PC-9 (cell line): Measurements from ENCODE around the gene CDC42BPA. TPM values are rescaled to one million over a fixed set of nuclear protein-coding genes. Genes with fewer than 3 reads are reported as not detected.
"Not testable (repeated sequence)": the region's sequence is repeated elsewhere in the genome, so short reads cannot be mapped to it uniquely, and the experiment has no call there.

ENCODE experiments used
- BruUV-seq: library from RNA; stranded (reverse); fragments of 400-500 nt; replicated peaks from 2 replicates; lab custom pipeline; 2021; lab: Mats Ljungman, UMichigan
- CTCF ChIA-PET: fragments of 300-600 bp; sonication (Branson Sonifier 250); formaldehyde crosslinking; loops from one replicate; lab custom pipeline; 2022; ENCODE audit warnings: antibody characterized with exemption; lab: Charles Lee
- POLR2A ChIA-PET: fragments of 300-600 bp; sonication (Branson Sonifier 250); formaldehyde crosslinking; loops from one replicate; lab custom pipeline; 2022; ENCODE audit warnings: antibody characterized with exemption; ENCODE audit not compliant: unreplicated experiment; lab: Charles Lee
- DNase-seq, 2 experiments: peaks; one replicate each; pipeline versions ENCODE4 v3.0.0 to v3.0.0-alpha.2; 2015 to 2022; ENCODE audit warnings: mixed read lengths in 1 of 2
- H2AFZ ChIP-seq: fragments of 200-600 bp; sonication (generic); 2 replicates; pipeline ENCODE4 v1.8.1; 2017; ENCODE audit warnings: antibody characterized with exemption
- H3F3A ChIP-seq: fragments of 200-600 bp; sonication (generic); 2 replicates; pipeline ENCODE4 v1.8.1; 2017; ENCODE audit warnings: antibody characterized with exemption, mild to moderate bottlenecking, low read depth; ENCODE audit not compliant: insufficient read depth
- H3K27ac ChIP-seq: fragments of 200-600 bp; sonication (generic); 2 replicates; pipeline ENCODE4 v1.6.1; 2016; ENCODE audit warnings: mixed run types
- H3K27me3 ChIP-seq: fragments of 200-600 bp; sonication (generic); 2 replicates; pipeline ENCODE4 v1.6.1; 2016; ENCODE audit warnings: low read depth, mixed run types; ENCODE audit not compliant: insufficient read depth
- H3K36me3 ChIP-seq: fragments of 200-600 bp; sonication (generic); 2 replicates; pipeline ENCODE4 v1.6.1; 2016; ENCODE audit warnings: low read depth, mixed run types
- H3K4me1 ChIP-seq: fragments of 200-600 bp; sonication (generic); replicated peaks from 2 replicates; pipeline ENCODE4 v1.6.1; 2016; ENCODE audit warnings: mixed run types; ENCODE audit not compliant: insufficient read depth
- H3K4me2 ChIP-seq: fragments of 200-600 bp; sonication (generic); 2 replicates; pipeline ENCODE4 v1.6.1; 2017; ENCODE audit warnings: mixed run types
- H3K4me3 ChIP-seq: fragments of 200-600 bp; sonication (generic); 2 replicates; pipeline ENCODE4 v1.6.1; 2016; ENCODE audit warnings: mixed run types
- H3K79me2 ChIP-seq: fragments of 200-600 bp; sonication (generic); 2 replicates; pipeline ENCODE4 v1.6.1; 2017; ENCODE audit warnings: low read depth, mixed run types
- H3K9me2 ChIP-seq: fragments of 200-600 bp; sonication (generic); 2 replicates; pipeline ENCODE4 v1.8.1; 2017; ENCODE audit warnings: mild to moderate bottlenecking; ENCODE audit not compliant: insufficient read depth
- H3K9me3 ChIP-seq: fragments of 200-600 bp; sonication (generic); 2 replicates; pipeline ENCODE4 v1.8.1; 2016; ENCODE audit warnings: low read depth; ENCODE audit not compliant: insufficient read depth
- H4K20me1 ChIP-seq: fragments of 200-600 bp; sonication (generic); 2 replicates; pipeline ENCODE4 v1.8.1; 2017; ENCODE audit not compliant: insufficient read depth
- CTCF ChIP-seq: fragments of 200-600 bp; sonication (generic); conservative IDR thresholded peaks from 2 replicates; pipeline ENCODE4 v1.6.1; 2017; ENCODE audit warnings: mixed run types, antibody characterized with exemption, mild to moderate bottlenecking, moderate library complexity
- EZH2 ChIP-seq: fragments of 200-600 bp; sonication (generic); IDR thresholded peaks from 2 replicates; pipeline ENCODE4 v1.8.0; 2017; ENCODE audit warnings: antibody characterized with exemption, low read depth
- intact Hi-C: fragments of 100-400 bp; cut with micrococcal nuclease; formaldehyde crosslinking; loops from one replicate; pipeline ENCODE4 v1.10.0; 2022; ENCODE audit not compliant: unreplicated experiment
- total RNA-seq: library from RNA; stranded (reverse); gene quantifications from 2 replicates; pipeline ENCODE4 v1.2.3, GENCODE V29; 2021

Gene CDC42BPA
- total RNA-seq, 1 experiment from 2014 or later, result 47.5 TPM

GRCh38 chr1:227242811-227243682 lies 75.2 kb downstream of the CDC42BPA start:
- Histone ChIP-seq H4K20me1 (no peaks in the 10 kb centered on the region), H2AFZ (no peak overlapping the region), H3K79me2 (peaks cover 62% of the 10 kb centered on the region), H3K4me2 (no peak overlapping the region), H3K27ac (no peak overlapping the region), H3K4me1 (peaks cover 11% of the 10 kb centered on the region), H3K36me3 (no peaks in the 10 kb centered on the region), H3K9me2 (no peaks in the 10 kb centered on the region), H3K9me3 (no peaks in the 10 kb centered on the region), H3K4me3 (no peak overlapping the region), H3F3A (0 out of 2 replicates have a peak, but pooled peaks cover 4% of the 10 kb centered on the region), H3K27me3 (no peaks in the 10 kb centered on the region)
- CTCF ChIA-PET, result interaction anchor here (0.6 kb wide), 1 partner anchor 1643 kb away, joined by 3 read pairs; no protein-coding TSS in a partner anchor
- intact Hi-C loops, result no loop called here
- no peak for DNase-seq
- BruUV-seq, result no TSS peak
- POLR2A ChIA-PET, result no interaction called here
- no peak for TF ChIP-seq CTCF
- no peak for TF ChIP-seq EZH2

GRCh38 chr1:227240983-227241382 lies 77.3 kb downstream of the CDC42BPA start:
- no peak overlapping the region for H3K4me2 ChIP-seq
- ChIA-PET CTCF (no interaction called here), POLR2A (interaction anchor here (0.5 kb wide), 1 partner anchor 143 kb away, joined by 11 read pairs; no protein-coding TSS in a partner anchor)
- H3K4me3 ChIP-seq, result no peak overlapping the region
- H3K27me3 ChIP-seq, result no peaks in the 10 kb centered on the region
- intact Hi-C loops, result no loop called here
- peaks cover 11% of the 10 kb centered on the region for H3K4me1 ChIP-seq
- no peak overlapping the region for H3K27ac ChIP-seq
- H3K79me2 ChIP-seq, result peaks cover 60% of the 10 kb centered on the region
- no peak overlapping the region for H2AFZ ChIP-seq
- no peak for DNase-seq
- no peaks in the 10 kb centered on the region for H3K36me3 ChIP-seq
- no peaks in the 10 kb centered on the region for H3K9me3 ChIP-seq
- no peak for TF ChIP-seq CTCF
- no peak for TF ChIP-seq EZH2
- H4K20me1 ChIP-seq, result no peaks in the 10 kb centered on the region
- no peaks in the 10 kb centered on the region for H3K9me2 ChIP-seq
- BruUV-seq, result no TSS peak
- 0 out of 2 replicates have a peak, but pooled peaks cover 4% of the 10 kb centered on the region for H3F3A ChIP-seq

GRCh38 chr1:227234998-227235405 lies 83.3 kb downstream of the CDC42BPA start:
- intact Hi-C loops, result loop anchor here (1.0 kb wide), 1 partner anchor 202 kb away; no protein-coding TSS in a partner anchor
- POLR2A ChIA-PET, result no interaction called here
- no TSS peak for BruUV-seq

GRCh38 chr1:227231128-227231527 lies 87.2 kb downstream of the CDC42BPA start:
- H3K27me3 ChIP-seq, H3K4me1 ChIP-seq, H3K9me2 ChIP-seq, H3K36me3 ChIP-seq, POLR2A ChIA-PET, H3K27ac ChIP-seq, H4K20me1 ChIP-seq, CTCF ChIA-PET, H3F3A ChIP-seq, H3K4me3 ChIP-seq, H3K4me2 ChIP-seq, intact Hi-C loops, DNase-seq, H3K9me3 ChIP-seq, H2AFZ ChIP-seq, H3K79me2 ChIP-seq, BruUV-seq: not testable (repeated sequence)

More at GRCh38 chr1:227234998-227235405, 83.3 kb downstream of the CDC42BPA start:
- Histone ChIP-seq H3K9me2 (no peaks in the 10 kb centered on the region; the same call in 1 of the 2 replicates), H3K36me3 (no peaks in the 10 kb centered on the region), H3K4me2 (no peak overlapping the region), H3K4me3 (no peak overlapping the region), H3F3A (no peaks in the 10 kb centered on the region), H3K27ac (no peak overlapping the region), H4K20me1 (no peaks in the 10 kb centered on the region), H2AFZ (no peak overlapping the region), H3K4me1 (no peaks in the 10 kb centered on the region), H3K9me3 (peaks cover 5% of the 10 kb centered on the region; the same call in 1 of the 2 replicates), H3K27me3 (no peaks in the 10 kb centered on the region), H3K79me2 (peaks cover 23% of the 10 kb centered on the region)
- TF ChIP-seq EZH2, result no peak
- TF ChIP-seq CTCF, result peak; percentile 51
- peak; percentile 19 to 58 for DNase-seq
- CTCF ChIA-PET, result interaction anchor here (0.6 kb wide), 1 partner anchor 83 kb away, joined by 5 read pairs; no protein-coding TSS in a partner anchor
